Activated naive CD4-positive, alpha-beta T cell treated with anti-CD3 and anti-CD28 coated beads, Interleukin-2, amount 10 ng/mL, durations not matched to agents 5 hours and 36 hours (primary cell): ENCODE results near the gene CYP4B1. TPM values are rescaled to one million over a fixed set of nuclear protein-coding genes. Genes with fewer than 3 reads are reported as not detected.

Experiments
- total RNA-seq, 2 experiments: library from RNA; stranded (reverse); gene quantifications; one replicate each; pipeline ENCODE4 v1.2.3, GENCODE V29; 2021

Gene CYP4B1
- total RNA-seq = not detected

GRCh38 chr1:46798810-46799209 lies at the start of gene CYP4B1:
Gene CYP4B1, plus strand, starts transcription at chr1:46799046. Its CDS starts 36 bp downstream, at chr1:46799082.

Other genes with a start within 250 kb of the CYP4B1 start
- not detected for gene KNCN, start 247.4 kb upstream of the CYP4B1 start, total RNA-seq
- 10 to 100 TPM; 58.9 to 59.6 TPM for gene MKNK1, start 194.8 kb upstream of the CYP4B1 start, total RNA-seq
- gene MOB3C, start 182.2 kb upstream of the CYP4B1 start, total RNA-seq = 10 to 100 TPM; 22.3 to 22.4 TPM
- 10 to 100 TPM; 37.2 to 41.3 TPM for gene ATPAF1, start 130.7 kb upstream of the CYP4B1 start, total RNA-seq
- gene TEX38, start 127.2 kb upstream of the CYP4B1 start, total RNA-seq = not detected
- gene EFCAB14, start 79.9 kb upstream of the CYP4B1 start, total RNA-seq = 10 to 100 TPM; 79.2 to 80.1 TPM
- gene CYP4A11, start 142.4 kb downstream of the CYP4B1 start, total RNA-seq = not detected
- not detected for gene CYP4X1, start 224.6 kb downstream of the CYP4B1 start, total RNA-seq